ENCODE results near the gene UNKL.

UNKL gene

DNA sequence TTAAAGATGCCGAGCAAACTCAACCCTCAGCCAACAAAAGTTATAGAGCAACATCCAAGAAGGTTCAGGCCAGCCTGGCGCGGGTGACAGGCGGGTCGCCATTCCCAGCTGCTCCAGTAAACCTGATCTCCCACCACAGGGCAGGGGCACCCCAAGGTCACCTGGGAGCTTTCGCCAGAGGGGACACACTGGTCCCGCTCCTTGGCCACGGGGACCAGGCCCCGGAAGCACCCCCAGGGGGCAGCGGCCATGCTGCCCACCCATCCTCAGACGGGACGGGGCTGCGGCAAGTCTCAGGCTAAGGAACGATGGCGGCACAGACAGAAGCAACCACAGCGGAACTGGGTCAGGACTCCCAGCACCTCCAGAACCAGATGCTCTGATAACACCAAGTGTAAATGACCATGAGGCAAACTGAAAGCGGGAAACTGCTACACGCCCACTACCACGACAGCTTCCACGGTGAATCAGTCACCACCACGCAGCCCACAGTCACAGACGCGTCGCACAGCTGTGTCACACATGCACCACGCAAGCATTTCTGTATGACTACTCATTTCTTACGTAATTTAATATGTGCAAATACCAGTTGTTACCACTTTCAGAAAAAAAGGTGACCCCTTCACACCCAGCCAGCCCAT is 44.0 kb upstream of the UNKL start:
- TF ChIP-seq, protein P1, sequence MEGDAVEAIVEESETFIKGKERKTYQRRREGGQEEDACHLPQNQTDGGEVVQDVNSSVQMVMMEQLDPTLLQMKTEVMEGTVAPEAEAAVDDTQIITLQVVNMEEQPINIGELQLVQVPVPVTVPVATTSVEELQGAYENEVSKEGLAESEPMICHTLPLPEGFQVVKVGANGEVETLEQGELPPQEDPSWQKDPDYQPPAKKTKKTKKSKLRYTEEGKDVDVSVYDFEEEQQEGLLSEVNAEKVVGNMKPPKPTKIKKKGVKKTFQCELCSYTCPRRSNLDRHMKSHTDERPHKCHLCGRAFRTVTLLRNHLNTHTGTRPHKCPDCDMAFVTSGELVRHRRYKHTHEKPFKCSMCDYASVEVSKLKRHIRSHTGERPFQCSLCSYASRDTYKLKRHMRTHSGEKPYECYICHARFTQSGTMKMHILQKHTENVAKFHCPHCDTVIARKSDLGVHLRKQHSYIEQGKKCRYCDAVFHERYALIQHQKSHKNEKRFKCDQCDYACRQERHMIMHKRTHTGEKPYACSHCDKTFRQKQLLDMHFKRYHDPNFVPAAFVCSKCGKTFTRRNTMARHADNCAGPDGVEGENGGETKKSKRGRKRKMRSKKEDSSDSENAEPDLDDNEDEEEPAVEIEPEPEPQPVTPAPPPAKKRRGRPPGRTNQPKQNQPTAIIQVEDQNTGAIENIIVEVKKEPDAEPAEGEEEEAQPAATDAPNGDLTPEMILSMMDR (IDR thresholded peaks at IDR 0.05; ENCODE audit: insufficient read depth, low read length, missing control alignments), result no peak
- DNase-seq (ENCODE audit: low read depth, low spot score), result no peak
- H3K4me3 ChIP-seq (ENCODE audit: low read depth, low read length), result no peak overlapping the region
- CTCF ChIA-PET, result no interaction called here
- POLR2A ChIA-PET, result interaction anchor here (1.0 kb wide), 1 partner anchor 12 kb away, joined by 3 read pairs; no protein-coding TSS in a partner anchor

DNA sequence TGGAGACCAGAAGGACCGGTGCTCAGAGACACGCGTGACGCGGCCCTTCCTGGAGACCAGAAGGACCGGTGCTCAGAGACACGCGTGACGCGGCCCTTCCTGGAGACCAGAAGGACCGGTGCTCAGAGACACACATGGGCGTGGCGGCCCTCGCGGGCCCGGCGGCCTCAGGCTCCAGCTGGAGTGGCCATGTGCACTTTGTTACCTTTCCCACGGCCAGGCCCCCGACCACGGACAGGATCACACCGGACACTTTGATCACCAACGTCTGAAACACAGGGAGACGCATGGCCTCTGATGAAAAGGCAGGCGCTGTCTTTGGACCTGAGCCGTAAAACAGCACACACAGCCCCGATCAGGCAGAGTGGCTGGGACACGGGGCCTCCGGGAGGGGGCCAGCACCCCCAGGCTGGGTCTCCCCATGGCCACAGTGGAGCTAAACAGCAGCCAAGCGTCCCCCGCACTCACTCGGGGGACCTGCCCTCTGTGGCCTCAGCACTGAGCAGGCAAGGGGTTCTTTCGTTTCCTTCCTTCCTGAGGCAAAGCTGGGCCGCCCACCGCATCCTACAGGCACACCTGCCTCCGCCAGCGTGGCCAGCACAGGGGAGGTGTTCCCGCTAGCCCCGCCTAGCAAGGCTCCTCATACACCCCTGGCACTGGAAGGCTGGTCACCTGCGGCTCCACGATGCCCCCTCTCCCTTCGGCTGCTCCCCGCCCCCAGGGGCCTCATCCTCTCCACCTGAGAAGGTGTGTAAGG is 43.2 kb upstream of the UNKL start:
- POLR2A ChIA-PET, result no interaction called here
- no peak overlapping the region for H3K4me3 ChIP-seq (ENCODE audit: low read depth, low read length)
- TF ChIP-seq, protein P1 (IDR thresholded peaks at IDR 0.05; ENCODE audit: insufficient read depth, low read length, missing control alignments), result no peak
- no peak for DNase-seq (ENCODE audit: low read depth, low spot score)
- CTCF ChIA-PET, result no interaction called here

GRCh38 chr16:1456951-1457350 is 42.4 kb upstream of the UNKL start:
- DNase-seq (ENCODE audit: low read depth, low spot score), result no peak
- POLR2A ChIA-PET, result no interaction called here
- CTCF ChIA-PET, result no interaction called here
- TF ChIP-seq, protein P1 (IDR thresholded peaks at IDR 0.05; ENCODE audit: insufficient read depth, low read length, missing control alignments), result no peak
- H3K4me3 ChIP-seq (ENCODE audit: low read depth, low read length), result no peak overlapping the region

- CTCF ChIA-PET, result no interaction called here
- no peak for DNase-seq (ENCODE audit: low read depth, low spot score)
- POLR2A ChIA-PET, result no interaction called here
- TF ChIP-seq, protein P1 (IDR thresholded peaks at IDR 0.05; ENCODE audit: insufficient read depth, low read length, missing control alignments), result no peak
- H3K4me3 ChIP-seq (ENCODE audit: low read depth, low read length), result no peak overlapping the region
Measured at GRCh38 chr16:1455190-1456171, 41.0 kb upstream of the UNKL start.

DNA sequence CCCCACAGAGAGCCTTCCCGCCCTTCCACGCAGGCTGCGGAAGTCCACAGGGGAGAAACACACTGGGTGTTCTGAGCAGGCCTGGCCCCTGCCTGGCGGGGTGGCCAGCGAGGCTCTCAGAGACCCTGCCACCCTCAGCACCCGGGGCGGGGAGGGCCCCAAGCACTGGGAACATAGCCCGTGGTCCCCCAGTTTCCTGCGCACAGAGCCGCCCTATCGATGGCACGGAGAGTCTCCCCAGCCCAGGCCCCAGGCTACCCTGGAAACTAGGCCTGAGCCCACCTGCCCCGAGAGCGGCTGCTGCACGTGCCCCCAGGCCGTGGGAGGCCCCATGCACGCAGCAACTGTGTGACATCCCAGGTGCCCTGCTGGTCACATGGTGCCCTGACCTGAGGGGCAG is 40.1 kb upstream of the UNKL start:
- no peak for DNase-seq (ENCODE audit: low read depth, low spot score)
- H3K4me3 ChIP-seq (ENCODE audit: low read depth, low read length), result no peak overlapping the region
- ChIA-PET CTCF (no interaction called here), POLR2A (no interaction called here)
- TF ChIP-seq, protein P1 (IDR thresholded peaks at IDR 0.05; ENCODE audit: insufficient read depth, low read length, missing control alignments), result no peak
